GM12865 (cell line): ENCODE measurements around the gene FAT1.

Experiments used
- DNase-seq: peaks from one replicate; pipeline ENCODE4 v3.0.0; 2010; ENCODE audit warnings: low read depth
- H3K4me3 ChIP-seq: 2 replicates; pipeline ENCODE4 v1.5.1; 2011; ENCODE audit warnings: mild to moderate bottlenecking, low read depth, low read length, control low read depth
- TF ChIP-seq, protein P1 (sequence below): IDR thresholded peaks from 2 replicates; pipeline ENCODE4 v1.5.1; 2011; ENCODE audit warnings: low read length, control low read depth, low read depth, inconsistent platforms; ENCODE audit not compliant: insufficient read depth; ENCODE audit errors: missing control alignments

The FAT1 gene

DNA sequence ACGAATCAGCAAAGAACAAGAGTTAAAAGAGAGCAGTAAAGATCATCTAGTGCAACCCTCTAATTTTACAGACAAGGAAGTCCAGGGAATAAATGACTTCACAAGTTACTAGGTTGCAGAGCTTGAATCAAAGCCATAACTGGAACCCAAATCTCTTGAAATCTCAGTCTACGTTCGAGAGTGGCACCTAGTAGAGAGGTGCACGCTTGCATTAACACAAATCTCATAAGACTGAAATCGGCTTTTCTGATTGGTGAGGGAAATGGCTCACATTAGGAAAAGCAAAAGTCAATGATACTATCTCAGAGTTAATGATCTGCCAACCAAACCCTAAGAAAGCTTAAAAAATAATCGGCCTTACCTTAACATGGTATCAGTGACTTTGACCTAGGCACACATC is 43.0 kb downstream of the FAT1 start:
- TF ChIP-seq, protein P1, sequence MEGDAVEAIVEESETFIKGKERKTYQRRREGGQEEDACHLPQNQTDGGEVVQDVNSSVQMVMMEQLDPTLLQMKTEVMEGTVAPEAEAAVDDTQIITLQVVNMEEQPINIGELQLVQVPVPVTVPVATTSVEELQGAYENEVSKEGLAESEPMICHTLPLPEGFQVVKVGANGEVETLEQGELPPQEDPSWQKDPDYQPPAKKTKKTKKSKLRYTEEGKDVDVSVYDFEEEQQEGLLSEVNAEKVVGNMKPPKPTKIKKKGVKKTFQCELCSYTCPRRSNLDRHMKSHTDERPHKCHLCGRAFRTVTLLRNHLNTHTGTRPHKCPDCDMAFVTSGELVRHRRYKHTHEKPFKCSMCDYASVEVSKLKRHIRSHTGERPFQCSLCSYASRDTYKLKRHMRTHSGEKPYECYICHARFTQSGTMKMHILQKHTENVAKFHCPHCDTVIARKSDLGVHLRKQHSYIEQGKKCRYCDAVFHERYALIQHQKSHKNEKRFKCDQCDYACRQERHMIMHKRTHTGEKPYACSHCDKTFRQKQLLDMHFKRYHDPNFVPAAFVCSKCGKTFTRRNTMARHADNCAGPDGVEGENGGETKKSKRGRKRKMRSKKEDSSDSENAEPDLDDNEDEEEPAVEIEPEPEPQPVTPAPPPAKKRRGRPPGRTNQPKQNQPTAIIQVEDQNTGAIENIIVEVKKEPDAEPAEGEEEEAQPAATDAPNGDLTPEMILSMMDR: no peak
- no peak for DNase-seq
- H3K4me3 ChIP-seq: no peak overlapping the region

DNA sequence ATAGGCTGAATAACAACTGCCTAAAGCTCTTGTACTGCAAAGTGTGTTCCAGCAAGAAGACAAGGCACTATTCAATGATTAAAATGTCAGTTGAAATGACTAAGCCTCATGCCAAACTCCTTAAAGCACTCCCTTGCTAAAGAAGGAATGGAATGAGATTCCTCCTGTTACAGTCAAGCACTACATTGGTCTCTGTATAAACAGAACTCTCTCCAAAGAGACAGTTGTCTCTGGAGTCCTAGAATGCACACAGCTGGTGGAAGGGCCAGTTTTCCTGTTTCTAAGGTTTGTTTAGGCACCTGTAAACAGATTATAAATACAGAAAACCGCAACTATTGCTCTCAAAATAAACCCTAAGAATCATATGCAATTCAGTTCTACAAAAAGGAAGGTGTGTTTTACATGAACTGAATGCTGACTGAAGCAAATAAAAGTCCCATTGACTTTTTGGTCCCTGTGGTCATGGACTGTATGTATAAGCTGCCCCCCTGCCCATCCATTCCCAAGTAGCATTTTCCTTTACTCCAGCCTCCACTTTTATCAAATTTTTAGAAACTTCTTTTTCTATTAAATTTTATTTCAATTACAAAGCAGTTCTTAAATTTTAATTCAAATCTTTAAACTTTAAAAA is 47.0 kb downstream of the FAT1 start:
- TF ChIP-seq, protein P1: no peak
- DNase-seq: no peak
- H3K4me3 ChIP-seq: no peak overlapping the region

GRCh38 chr4:186669735-186670134 is 53.9 kb downstream of the FAT1 start:
- H3K4me3 ChIP-seq: no peak overlapping the region
- DNase-seq: no peak
- TF ChIP-seq, protein P1: no peak

DNA sequence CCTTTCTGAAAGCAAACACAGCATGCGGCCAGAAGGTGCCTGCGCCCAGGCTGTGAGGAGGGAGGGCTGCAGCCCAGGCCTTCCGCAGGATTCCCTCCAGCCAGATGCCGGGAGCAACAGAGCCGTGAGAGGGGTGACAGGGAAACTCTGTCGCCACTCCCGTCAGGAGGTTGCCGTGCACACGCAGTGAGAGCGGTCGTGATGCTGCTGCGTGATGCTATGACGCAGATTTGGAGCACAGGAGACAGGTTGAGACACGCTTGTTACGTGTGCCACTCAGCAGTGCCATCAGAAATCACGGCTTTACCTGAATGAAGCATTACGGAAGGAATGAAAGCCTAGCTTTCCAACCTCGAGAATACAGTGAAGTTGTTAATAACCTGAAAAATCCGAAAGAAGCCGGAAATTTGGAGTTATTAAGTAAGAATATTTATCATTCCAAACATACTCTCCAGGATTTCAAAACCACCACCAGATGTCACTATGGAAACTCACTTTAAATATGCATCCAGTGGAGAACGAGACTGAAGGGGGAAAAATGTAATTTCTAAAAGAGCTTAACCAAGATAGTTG is 54.4 kb downstream of the FAT1 start:
- no peak overlapping the region for H3K4me3 ChIP-seq
- no peak for DNase-seq
- TF ChIP-seq, protein P1: no peak

DNA sequence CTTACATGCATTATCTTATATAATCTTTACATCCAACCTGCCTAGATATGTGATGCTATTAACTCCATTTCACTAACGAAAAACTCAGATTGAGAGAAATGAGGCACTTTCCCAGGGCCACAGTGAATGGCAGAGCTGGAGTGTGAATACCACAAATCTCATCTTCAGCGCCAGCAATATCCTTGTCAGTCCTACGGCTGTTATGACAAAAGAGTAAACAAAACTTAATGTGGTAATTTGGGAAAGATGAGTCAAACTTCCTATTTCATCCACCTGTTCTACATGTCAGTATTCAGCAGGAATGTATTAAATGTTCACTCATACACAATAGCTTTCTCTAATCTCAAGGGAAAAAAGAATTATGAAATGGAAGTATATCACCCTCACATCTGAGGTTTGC is 56.9 kb downstream of the FAT1 start:
- no peak overlapping the region for H3K4me3 ChIP-seq
- DNase-seq: no peak
- TF ChIP-seq, protein P1: no peak

GRCh38 chr4:186666252-186666651 is 57.4 kb downstream of the FAT1 start:
- TF ChIP-seq, protein P1: no peak
- DNase-seq: no peak
- H3K4me3 ChIP-seq: no peak overlapping the region

DNA sequence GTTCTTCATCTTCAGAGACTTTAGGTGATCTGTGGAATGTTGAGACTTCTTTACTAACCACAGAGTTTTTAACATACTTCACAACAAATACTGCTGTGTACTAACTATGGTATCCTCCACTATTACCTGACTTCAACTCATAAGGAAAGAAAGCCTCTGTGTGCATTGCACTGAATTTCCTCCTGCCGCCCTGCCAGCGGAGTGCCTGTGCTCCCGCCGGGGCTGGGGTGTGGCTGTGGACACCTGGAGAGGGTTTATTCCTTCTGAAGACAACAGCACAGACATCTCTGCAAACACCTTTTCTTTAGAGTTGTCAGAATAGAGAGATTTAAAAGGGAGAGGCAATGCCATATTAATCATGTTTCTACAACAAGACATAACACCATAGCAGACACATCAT is 63.3 kb downstream of the FAT1 start:
- DNase-seq: no peak
- H3K4me3 ChIP-seq: no peak overlapping the region

More for the DNA sequence above, 63.3 kb downstream of the FAT1 start:
- TF ChIP-seq, protein P1: no peak
